WTC11 (cell line): ENCODE results near the gene CAPZB. TPM values are rescaled to one million over a fixed set of nuclear protein-coding genes. Genes with fewer than 3 reads are reported as not detected.

Experiments
- ATAC-seq: fragments of 200-7000 bp; cut with Tn5 transposase; 2 replicates; pipeline ENCODE4 v1.10.0; 2021; ENCODE audit warnings: mild to moderate bottlenecking, moderate library complexity
- CTCF ChIA-PET: fragments of 300-600 bp; sonication (Branson Sonifier 250); formaldehyde crosslinking; loops from one replicate; lab custom pipeline; 2021; ENCODE audit warnings: antibody characterized with exemption; lab: Charles Lee
- POLR2A ChIA-PET: fragments of 350-600 bp; sonication (Branson Sonifier 250); formaldehyde crosslinking; loops from one replicate; lab custom pipeline; 2021; ENCODE audit warnings: antibody characterized with exemption; lab: Charles Lee
- DNase-seq: peaks from one replicate; pipeline ENCODE4 v3.0.0; 2021; ENCODE audit warnings: low spot score
- H3K27ac Mint-ChIP-seq: 2 replicates; pipeline ENCODE4 v1.8.0; 2021; ENCODE audit warnings: mixed read lengths
- H3K27me3 Mint-ChIP-seq: 2 replicates; pipeline ENCODE4 v1.8.0; 2021; ENCODE audit warnings: low read depth, mild to moderate bottlenecking, moderate library complexity, mixed read lengths
- H3K36me3 Mint-ChIP-seq: 2 replicates; pipeline ENCODE4 v1.8.0; 2021; ENCODE audit warnings: mixed read lengths
- H3K4me1 Mint-ChIP-seq: 2 replicates; pipeline ENCODE4 v1.8.0; 2022; ENCODE audit warnings: mixed read lengths
- H3K4me3 Mint-ChIP-seq: 2 replicates; pipeline ENCODE4 v1.8.0; 2021; ENCODE audit warnings: mild to moderate bottlenecking, moderate library complexity, mixed read lengths
- H3K9me3 Mint-ChIP-seq: 2 replicates; pipeline ENCODE4 v1.8.0; 2021; ENCODE audit warnings: mixed read lengths
- CBFB ChIP-seq: sonication (generic); formaldehyde crosslinking; IDR thresholded peaks from 2 replicates; pipeline ENCODE4 v1.8.1; 2022; ENCODE audit warnings: mild to moderate bottlenecking, low read depth, missing genetic modification reagents
- HMGA2 ChIP-seq: fragments of 250-450 bp; sonication (Bioruptor Pico); IDR thresholded peaks from 2 replicates; pipeline ENCODE4 v1.4.0; 2021; ENCODE audit warnings: mild to moderate bottlenecking, moderate library complexity
- HMGXB4 ChIP-seq: sonication (generic); formaldehyde crosslinking; IDR thresholded peaks from 2 replicates; pipeline ENCODE4 v1.8.1; 2023; ENCODE audit warnings: mild to moderate bottlenecking, moderate library complexity, missing genetic modification reagents
- KAT7 ChIP-seq: sonication (generic); formaldehyde crosslinking; IDR thresholded peaks from 2 replicates; pipeline ENCODE4 v1.8.1; 2023; ENCODE audit warnings: missing genetic modification reagents, mild to moderate bottlenecking, borderline replicate concordance
- PREB ChIP-seq: sonication (generic); formaldehyde crosslinking; IDR thresholded peaks from 2 replicates; pipeline ENCODE4 v1.8.1; 2022; ENCODE audit warnings: mild to moderate bottlenecking, missing genetic modification reagents, moderate library complexity, borderline replicate concordance
- PRRX2 ChIP-seq: fragments of 250-450 bp; sonication (Bioruptor Pico); IDR thresholded peaks from 2 replicates; pipeline ENCODE4 v1.8.0; 2021; ENCODE audit warnings: mild to moderate bottlenecking
- SP1 ChIP-seq: sonication (generic); formaldehyde crosslinking; conservative IDR thresholded peaks from 2 replicates; pipeline ENCODE4 v1.8.1; 2022; ENCODE audit warnings: missing genetic modification reagents
- USF2 ChIP-seq: sonication (generic); formaldehyde crosslinking; IDR thresholded peaks from 2 replicates; pipeline ENCODE4 v1.8.1; 2023; ENCODE audit warnings: mild to moderate bottlenecking, missing genetic modification reagents, moderate library complexity
- ZMAT4 ChIP-seq: fragments of 250-450 bp; sonication (Bioruptor Pico); IDR thresholded peaks from 2 replicates; pipeline ENCODE4 v1.9.0; 2021; ENCODE audit warnings: mild to moderate bottlenecking
- ZNF219 ChIP-seq: sonication (generic); formaldehyde crosslinking; IDR thresholded peaks from 2 replicates; pipeline ENCODE4 v1.8.0; 2023; ENCODE audit warnings: missing genetic modification reagents, mild to moderate bottlenecking, borderline replicate concordance
- ZNF532 ChIP-seq: fragments of 250-450 bp; sonication (Bioruptor Pico); IDR thresholded peaks from 2 replicates; pipeline ENCODE4 v1.9.0; 2021; ENCODE audit warnings: mild to moderate bottlenecking, borderline replicate concordance
- total RNA-seq: library from RNA; stranded (reverse); gene quantifications from 3 replicates; pipeline ENCODE4 v1.2.3, GENCODE V29; 2021
- TF ChIP-seq, protein P1 (sequence below): sonication (generic); formaldehyde crosslinking; IDR thresholded peaks from 2 replicates; pipeline ENCODE4 v1.8.1; 2022; ENCODE audit warnings: missing genetic modification reagents, borderline replicate concordance
- TF ChIP-seq, protein P2 (sequence below): sonication (generic); formaldehyde crosslinking; IDR thresholded peaks from 2 replicates; pipeline ENCODE4 v1.8.1; 2022; ENCODE audit warnings: low read depth, missing genetic modification reagents, borderline replicate concordance

Gene CAPZB
- total RNA-seq, 1 experiment from 2014 or later = 348 TPM

DNA sequence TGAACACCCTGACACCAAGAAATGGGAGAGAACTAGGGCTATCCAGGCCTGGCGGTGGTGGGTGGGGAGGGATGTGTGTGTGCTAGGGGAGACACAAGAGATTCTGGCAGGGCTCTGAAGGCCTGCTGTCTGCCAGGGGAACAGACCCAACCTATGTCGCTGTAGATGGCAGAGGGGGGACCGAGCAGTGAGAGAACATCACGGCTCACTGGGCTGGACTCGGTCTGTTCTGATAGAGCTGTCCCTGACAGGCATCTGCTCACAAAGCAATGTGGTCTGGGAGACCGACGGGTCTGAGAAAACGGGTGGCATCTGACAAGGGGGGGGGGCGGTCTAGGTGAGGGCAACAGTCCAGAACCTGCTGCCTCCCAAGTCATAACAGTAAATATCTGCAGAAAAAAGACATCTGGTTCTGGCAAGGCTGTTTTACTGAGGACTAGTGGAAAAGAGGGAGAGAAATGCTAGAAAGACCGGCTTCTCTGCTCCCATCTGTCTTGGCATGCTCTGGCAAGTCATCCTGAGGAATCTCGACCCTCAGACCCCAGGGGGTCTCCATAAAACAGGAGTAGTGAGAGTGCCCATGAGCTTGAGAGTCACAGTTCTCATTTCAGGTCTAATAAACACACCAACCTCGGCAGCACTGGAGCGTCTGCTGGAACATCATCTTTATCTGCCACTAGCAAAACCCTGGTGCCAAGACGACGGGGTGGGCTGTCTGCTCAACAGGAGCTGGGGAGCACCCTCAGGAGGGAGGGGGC is 136.7 kb downstream of the CAPZB start:
- Mint-ChIP-seq H3K4me1 (peaks cover 10% of the 10 kb centered on the region), H3K36me3 (peaks cover 26% of the 10 kb centered on the region), H3K27ac (peak overlapping the region; percentile 57), H3K27me3 (no peaks in the 10 kb centered on the region), H3K4me3 (no peak overlapping the region), H3K9me3 (no peaks in the 10 kb centered on the region)
- TF ChIP-seq HMGA2 (no peak), ZNF219 (CRISPR knock-in tag) (no peak)
- ATAC-seq = no peak
- no peak for DNase-seq
- POLR2A ChIA-PET = no interaction called here
- CTCF ChIA-PET = interaction anchor here (1.0 to 1.1 kb wide), 2 partner anchors 45 to 233 kb away, joined by 3 read pairs; no protein-coding TSS in a partner anchor

GRCh38 chr1:19347533-19348172 is 137.7 kb downstream of the CAPZB start:
- H3K4me1 Mint-ChIP-seq = peaks cover 4% of the 10 kb centered on the region
- no peaks in the 10 kb centered on the region for H3K9me3 Mint-ChIP-seq
- ATAC-seq (no peak), DNase-seq (no peak)
- peaks cover 26% of the 10 kb centered on the region for H3K36me3 Mint-ChIP-seq
- H3K4me3 Mint-ChIP-seq = no peak overlapping the region
- no peaks in the 10 kb centered on the region for H3K27me3 Mint-ChIP-seq
- no peak for TF ChIP-seq CBFB (CRISPR knock-in tag)
- no peak for TF ChIP-seq HMGXB4
- no peak for TF ChIP-seq USF2 (CRISPR knock-in tag)
- no peak for TF ChIP-seq PRRX2 (CRISPR knock-in tag)
- TF ChIP-seq, protein P1, sequence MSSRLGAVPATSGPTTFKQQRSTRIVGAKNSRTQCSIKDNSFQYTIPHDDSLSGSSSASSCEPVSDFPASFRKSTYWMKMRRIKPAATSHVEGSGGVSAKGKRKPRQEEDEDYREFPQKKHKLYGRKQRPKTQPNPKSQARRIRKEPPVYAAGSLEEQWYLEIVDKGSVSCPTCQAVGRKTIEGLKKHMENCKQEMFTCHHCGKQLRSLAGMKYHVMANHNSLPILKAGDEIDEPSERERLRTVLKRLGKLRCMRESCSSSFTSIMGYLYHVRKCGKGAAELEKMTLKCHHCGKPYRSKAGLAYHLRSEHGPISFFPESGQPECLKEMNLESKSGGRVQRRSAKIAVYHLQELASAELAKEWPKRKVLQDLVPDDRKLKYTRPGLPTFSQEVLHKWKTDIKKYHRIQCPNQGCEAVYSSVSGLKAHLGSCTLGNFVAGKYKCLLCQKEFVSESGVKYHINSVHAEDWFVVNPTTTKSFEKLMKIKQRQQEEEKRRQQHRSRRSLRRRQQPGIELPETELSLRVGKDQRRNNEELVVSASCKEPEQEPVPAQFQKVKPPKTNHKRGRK (CRISPR knock-in tag) = no peak
- TF ChIP-seq, protein P2, sequence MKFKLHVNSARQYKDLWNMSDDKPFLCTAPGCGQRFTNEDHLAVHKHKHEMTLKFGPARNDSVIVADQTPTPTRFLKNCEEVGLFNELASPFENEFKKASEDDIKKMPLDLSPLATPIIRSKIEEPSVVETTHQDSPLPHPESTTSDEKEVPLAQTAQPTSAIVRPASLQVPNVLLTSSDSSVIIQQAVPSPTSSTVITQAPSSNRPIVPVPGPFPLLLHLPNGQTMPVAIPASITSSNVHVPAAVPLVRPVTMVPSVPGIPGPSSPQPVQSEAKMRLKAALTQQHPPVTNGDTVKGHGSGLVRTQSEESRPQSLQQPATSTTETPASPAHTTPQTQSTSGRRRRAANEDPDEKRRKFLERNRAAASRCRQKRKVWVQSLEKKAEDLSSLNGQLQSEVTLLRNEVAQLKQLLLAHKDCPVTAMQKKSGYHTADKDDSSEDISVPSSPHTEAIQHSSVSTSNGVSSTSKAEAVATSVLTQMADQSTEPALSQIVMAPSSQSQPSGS (CRISPR knock-in tag) = no peak
- no peak for TF ChIP-seq ZMAT4 (CRISPR knock-in tag)
- no peak for TF ChIP-seq KAT7 (CRISPR knock-in tag)
- no peak for TF ChIP-seq PREB (CRISPR knock-in tag)
- ChIA-PET CTCF (interaction anchor here (1.1 to 2.0 kb wide), 3 partner anchors 13 to 306 kb away, joined by 4 to 5 read pairs (median 4); no protein-coding TSS in a partner anchor), POLR2A (no interaction called here)
- H3K27ac Mint-ChIP-seq = no peak overlapping the region

- Mint-ChIP-seq H3K4me3 (no peak overlapping the region), H3K9me3 (no peaks in the 10 kb centered on the region), H3K27me3 (no peaks in the 10 kb centered on the region), H3K36me3 (peaks cover 17% of the 10 kb centered on the region), H3K4me1 (peaks cover 10% of the 10 kb centered on the region), H3K27ac (peak overlapping the region; percentile 19; the same call in 1 of the 2 replicates)
- ATAC-seq (no peak), DNase-seq (no peak)
- ChIA-PET CTCF (interaction anchor here (0.6 to 2.3 kb wide), 5 partner anchors 40 to 316 kb away, joined by 3 to 14 read pairs (median 3); no protein-coding TSS in a partner anchor), POLR2A (no interaction called here)
- TF ChIP-seq ZNF532 = no peak
- TF ChIP-seq HMGXB4 = no peak
- TF ChIP-seq SP1 (CRISPR knock-in tag) = no peak
These were observed 139.3 kb downstream of the CAPZB start for GRCh38 chr1:19346026-19346425.
